OCI-LY1 (cell line): ENCODE data around the gene PTGS1.
"Not testable (repeated sequence)": the region's sequence is repeated elsewhere in the genome, so short reads cannot be mapped to it uniquely, and the experiment has no call there.

Source experiments
- H2AFZ ChIP-seq: fragments of 200-600 bp; sonication (generic), shearing (Covaris generic); 2 replicates; pipeline ENCODE4 v1.6.0; 2014; ENCODE audit warnings: antibody characterized with exemption, mild to moderate bottlenecking, low read length
- H3F3A ChIP-seq: fragments of 200-600 bp; sonication (generic), shearing (Covaris generic); 2 replicates; pipeline ENCODE4 v1.6.0; 2014; ENCODE audit warnings: mild to moderate bottlenecking, antibody characterized with exemption, low read length, moderate library complexity; ENCODE audit not compliant: insufficient read depth
- H3K27ac ChIP-seq: fragments of 200-600 bp; sonication (generic); 2 replicates; pipeline ENCODE4 v1.5.1; 2014; ENCODE audit warnings: low read length, mixed run types, mild to moderate bottlenecking, low read depth; ENCODE audit not compliant: poor library complexity, severe bottlenecking
- H3K27me3 ChIP-seq: fragments of 200-600 bp; sonication (generic); 2 replicates; pipeline ENCODE4 v1.6.0; 2014; ENCODE audit warnings: antibody characterized with exemption, mild to moderate bottlenecking, low read length, moderate library complexity; ENCODE audit not compliant: insufficient read depth
- H3K36me3 ChIP-seq: fragments of 200-600 bp; sonication (generic); 2 replicates; pipeline ENCODE4 v1.6.1; 2014; ENCODE audit warnings: mild to moderate bottlenecking, antibody characterized with exemption, low read length, moderate library complexity, mixed read lengths; ENCODE audit not compliant: insufficient read depth
- H3K4me1 ChIP-seq: fragments of 200-600 bp; sonication (generic); 2 replicates; pipeline ENCODE4 v1.5.1; 2014; ENCODE audit warnings: mild to moderate bottlenecking, low read length, moderate library complexity; ENCODE audit not compliant: insufficient read depth, severe bottlenecking
- H3K4me2 ChIP-seq: fragments of 200-600 bp; sonication (generic), shearing (Covaris generic); 2 replicates; pipeline ENCODE4 v1.6.1; 2014; ENCODE audit warnings: low read length
- H3K4me3 ChIP-seq: fragments of 200-600 bp; sonication (generic); 2 replicates; pipeline ENCODE4 v1.5.1; 2014; ENCODE audit warnings: low read length, low read depth, mild to moderate bottlenecking, mixed read lengths; ENCODE audit not compliant: poor library complexity, severe bottlenecking
- H3K79me2 ChIP-seq: fragments of 200-600 bp; shearing (Covaris generic); 2 replicates; pipeline ENCODE4 v1.6.1; 2016; ENCODE audit warnings: mixed run types, low read length, mixed read lengths; ENCODE audit not compliant: insufficient read depth
- H3K9ac ChIP-seq: fragments of 200-600 bp; sonication (generic), shearing (Covaris generic); 2 replicates; pipeline ENCODE4 v1.6.1; 2014; ENCODE audit warnings: mild to moderate bottlenecking, low read length, mixed read lengths
- H3K9me2 ChIP-seq: fragments of 200-600 bp; sonication (generic), shearing (Covaris generic); 2 replicates; pipeline ENCODE4 v1.6.1; 2014; ENCODE audit warnings: low read depth, mild to moderate bottlenecking, low read length, mixed read lengths
- H3K9me3 ChIP-seq: fragments of 200-600 bp; shearing (Covaris generic); 2 replicates; pipeline ENCODE4 v1.6.1; 2014; ENCODE audit warnings: low read length, mixed read lengths
- H4K20me1 ChIP-seq: fragments of 200-600 bp; sonication (generic), shearing (Covaris generic); 2 replicates; pipeline ENCODE4 v1.6.0; 2016; ENCODE audit warnings: mild to moderate bottlenecking, low read length; ENCODE audit not compliant: insufficient read depth
- EZH2 ChIP-seq: fragments of 200-600 bp; sonication (generic), shearing (Covaris generic); IDR thresholded peaks from 2 replicates; pipeline ENCODE4 v1.8.0; 2017; ENCODE audit warnings: borderline replicate concordance, mixed run types, mild to moderate bottlenecking, antibody characterized with exemption, low read length, moderate library complexity, mixed read lengths
- TF ChIP-seq, protein P1 (sequence below): fragments of 200-600 bp; sonication (generic), shearing (Covaris generic); IDR thresholded peaks from 2 replicates; pipeline ENCODE4 v1.5.1; 2017; ENCODE audit warnings: mild to moderate bottlenecking, antibody characterized with exemption, low read length, moderate library complexity, mixed read lengths

Gene PTGS1

GRCh38 chr9:122355336-122355875 lies 15.4 kb upstream of the PTGS1 start:
- TF ChIP-seq EZH2: no peak
- TF ChIP-seq, protein P1, sequence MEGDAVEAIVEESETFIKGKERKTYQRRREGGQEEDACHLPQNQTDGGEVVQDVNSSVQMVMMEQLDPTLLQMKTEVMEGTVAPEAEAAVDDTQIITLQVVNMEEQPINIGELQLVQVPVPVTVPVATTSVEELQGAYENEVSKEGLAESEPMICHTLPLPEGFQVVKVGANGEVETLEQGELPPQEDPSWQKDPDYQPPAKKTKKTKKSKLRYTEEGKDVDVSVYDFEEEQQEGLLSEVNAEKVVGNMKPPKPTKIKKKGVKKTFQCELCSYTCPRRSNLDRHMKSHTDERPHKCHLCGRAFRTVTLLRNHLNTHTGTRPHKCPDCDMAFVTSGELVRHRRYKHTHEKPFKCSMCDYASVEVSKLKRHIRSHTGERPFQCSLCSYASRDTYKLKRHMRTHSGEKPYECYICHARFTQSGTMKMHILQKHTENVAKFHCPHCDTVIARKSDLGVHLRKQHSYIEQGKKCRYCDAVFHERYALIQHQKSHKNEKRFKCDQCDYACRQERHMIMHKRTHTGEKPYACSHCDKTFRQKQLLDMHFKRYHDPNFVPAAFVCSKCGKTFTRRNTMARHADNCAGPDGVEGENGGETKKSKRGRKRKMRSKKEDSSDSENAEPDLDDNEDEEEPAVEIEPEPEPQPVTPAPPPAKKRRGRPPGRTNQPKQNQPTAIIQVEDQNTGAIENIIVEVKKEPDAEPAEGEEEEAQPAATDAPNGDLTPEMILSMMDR: no peak
- no peak overlapping the region for H3K4me3 ChIP-seq
- no peaks in the 10 kb centered on the region for H4K20me1 ChIP-seq
- H3K27me3 ChIP-seq: no peaks in the 10 kb centered on the region
- no peak overlapping the region for H3K9ac ChIP-seq
- no peaks in the 10 kb centered on the region; the same call in 1 of the 2 replicates for H3K36me3 ChIP-seq
- H3K9me2 ChIP-seq: no peaks in the 10 kb centered on the region
- H3K4me2 ChIP-seq: no peak overlapping the region
- H3K4me1 ChIP-seq: no peaks in the 10 kb centered on the region
- no peak overlapping the region for H2AFZ ChIP-seq
- H3K79me2 ChIP-seq: no peaks in the 10 kb centered on the region
- no peaks in the 10 kb centered on the region for H3F3A ChIP-seq
- H3K9me3 ChIP-seq: no peaks in the 10 kb centered on the region
- H3K27ac ChIP-seq: no peak overlapping the region

- Histone ChIP-seq H3K27me3 (no peaks in the 10 kb centered on the region), H3K79me2 (no peaks in the 10 kb centered on the region), H3K36me3 (no peaks in the 10 kb centered on the region; the same call in 1 of the 2 replicates), H3K4me3 (no peak overlapping the region), H2AFZ (no peak overlapping the region), H3K9ac (no peak overlapping the region), H3K4me1 (no peaks in the 10 kb centered on the region), H4K20me1 (no peaks in the 10 kb centered on the region), H3K9me3 (no peaks in the 10 kb centered on the region), H3F3A (no peaks in the 10 kb centered on the region), H3K9me2 (no peaks in the 10 kb centered on the region), H3K4me2 (no peak overlapping the region), H3K27ac (no peak overlapping the region)
- TF ChIP-seq, protein P1: peak; percentile 49; the same call in 1 of the 2 replicates
- no peak for TF ChIP-seq EZH2
Measured at GRCh38 chr9:122356627-122357026, 14.2 kb upstream of the PTGS1 start.

DNA sequence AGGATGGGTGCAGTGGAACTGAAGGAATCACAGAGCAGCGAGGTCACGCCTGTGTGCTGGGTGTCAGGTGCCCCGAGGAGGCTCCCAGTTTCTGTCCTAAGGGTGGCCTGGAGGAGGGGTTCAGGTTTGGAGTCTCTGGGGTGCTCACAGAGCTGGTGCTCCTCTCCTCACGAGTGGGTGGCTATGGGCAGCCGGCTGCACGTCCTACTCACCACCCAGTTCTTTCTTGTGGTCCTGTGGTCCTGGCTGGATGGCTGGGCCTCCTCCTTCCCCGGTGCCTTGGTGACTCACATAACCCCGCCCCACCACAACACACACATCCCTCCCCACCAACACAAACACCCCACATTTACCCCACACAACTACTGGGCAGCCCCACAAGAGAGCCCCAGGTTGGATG lies 9.9 kb upstream of the PTGS1 start:
- H3F3A ChIP-seq: no peaks in the 10 kb centered on the region
- no peaks in the 10 kb centered on the region for H4K20me1 ChIP-seq
- TF ChIP-seq, protein P1: no peak
- TF ChIP-seq EZH2: no peak

DNA sequence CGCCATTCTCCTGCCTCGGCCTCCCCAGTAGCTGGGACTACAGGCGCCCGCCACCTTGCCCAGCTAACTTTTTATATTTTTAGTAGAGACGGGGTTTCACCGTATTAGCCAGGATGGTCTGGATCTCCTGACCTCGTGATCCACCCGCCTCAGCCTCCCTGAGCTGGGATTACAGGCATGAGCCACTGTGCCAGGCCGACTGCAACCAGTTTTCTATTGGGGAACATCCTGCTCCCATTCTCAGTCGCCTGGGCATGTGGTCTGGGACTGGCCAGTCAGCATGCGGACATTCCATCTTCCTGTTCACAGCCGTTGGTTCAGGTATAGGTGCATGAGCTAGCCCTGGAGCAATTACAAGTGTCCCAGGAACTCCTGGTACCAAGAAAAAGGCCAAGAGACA lies 7.7 kb upstream of the PTGS1 start:
- H3K9me3 ChIP-seq, H3K4me1 ChIP-seq, H3K9ac ChIP-seq, H3K4me2 ChIP-seq, H2AFZ ChIP-seq, H3K36me3 ChIP-seq, H4K20me1 ChIP-seq, H3K4me3 ChIP-seq, H3K27ac ChIP-seq, H3K9me2 ChIP-seq, H3K79me2 ChIP-seq, H3F3A ChIP-seq, H3K27me3 ChIP-seq: not testable (repeated sequence)

More for the DNA sequence above, 9.9 kb upstream of the PTGS1 start:
- H3K9me3 ChIP-seq: no peaks in the 10 kb centered on the region
- H2AFZ ChIP-seq: no peak overlapping the region
- no peak overlapping the region for H3K27ac ChIP-seq
- H3K9ac ChIP-seq: no peak overlapping the region
- H3K79me2 ChIP-seq: no peaks in the 10 kb centered on the region
- H3K36me3 ChIP-seq: no peaks in the 10 kb centered on the region; the same call in 1 of the 2 replicates
- H3K9me2 ChIP-seq: no peaks in the 10 kb centered on the region
- H3K4me3 ChIP-seq: no peak overlapping the region
- no peaks in the 10 kb centered on the region for H3K4me1 ChIP-seq
- H3K27me3 ChIP-seq: no peaks in the 10 kb centered on the region
- H3K4me2 ChIP-seq: no peak overlapping the region
